GM12878 (cell line): Measurements from ENCODE around the gene SMG6. TPM values are rescaled to one million over a fixed set of nuclear protein-coding genes. Genes with fewer than 3 reads are reported as not detected.
A peak's percentile ranks its signal among the peaks of the same experiment; 100 is the strongest.

ENCODE experiments used
- BCL3 ChIP-seq: IDR thresholded peaks from 2 replicates; pipeline ENCODE4 v1.6.1; 2011; ENCODE audit warnings: borderline replicate concordance, low read depth, mild to moderate bottlenecking, moderate library complexity, low read length; ENCODE audit not compliant: insufficient read depth, poor library complexity, severe bottlenecking
- CHD4 ChIP-seq: fragments of 200-600 bp; sonication (generic); IDR thresholded peaks from 2 replicates; pipeline ENCODE4 v1.6.1; 2016; ENCODE audit warnings: mild to moderate bottlenecking
- CUX1 ChIP-seq: IDR thresholded peaks from 2 replicates; pipeline ENCODE4 v1.6.1; 2012; ENCODE audit warnings: improper control_type of control experiment, low read depth, low read length; ENCODE audit not compliant: insufficient replicate concordance
- FOS ChIP-seq: IDR thresholded peaks from 3 replicates; pipeline ENCODE4 v1.6.1; 2011; ENCODE audit warnings: borderline replicate concordance; ENCODE audit not compliant: insufficient read length; ENCODE audit errors: extremely low read depth
- FOXM1 ChIP-seq: IDR thresholded peaks from 2 replicates; pipeline ENCODE4 v1.6.1; 2012; ENCODE audit warnings: low read depth, mild to moderate bottlenecking, inconsistent platforms, low read length, moderate library complexity
- HDAC2 ChIP-seq: fragments of 200-600 bp; sonication (generic); IDR thresholded peaks from 2 replicates; pipeline ENCODE4 v1.6.1; 2017
- JUNB ChIP-seq: IDR thresholded peaks from 2 replicates; pipeline ENCODE4 v1.6.1; 2016; ENCODE audit warnings: antibody characterized with exemption, mild to moderate bottlenecking
- JUND ChIP-seq: IDR thresholded peaks from 2 replicates; pipeline ENCODE4 v1.6.1; 2012; ENCODE audit warnings: low read depth, mild to moderate bottlenecking, low read length, improper control_type of control experiment, moderate library complexity
- MTA2 ChIP-seq: fragments of 450-650 bp; IDR thresholded peaks from 2 replicates; pipeline ENCODE4 v1.6.1; 2016; ENCODE audit warnings: low read depth, mild to moderate bottlenecking, moderate library complexity
- MYB ChIP-seq: fragments of 150-350 bp; IDR thresholded peaks from 2 replicates; pipeline ENCODE4 v1.6.1; 2014; ENCODE audit warnings: mild to moderate bottlenecking, low read depth, low read length, borderline replicate concordance
- NR2C2 ChIP-seq: IDR thresholded peaks from 2 replicates; pipeline ENCODE4 v1.6.1; 2011; ENCODE audit warnings: borderline replicate concordance, low read depth; ENCODE audit not compliant: control insufficient read depth, insufficient read length
- NRF1 ChIP-seq: conservative IDR thresholded peaks from 2 replicates; pipeline ENCODE4 v1.6.1; 2011; ENCODE audit warnings: mild to moderate bottlenecking, low read depth, low read length, improper control_type of control experiment
- RB1 ChIP-seq: fragments of 450-650 bp; formaldehyde crosslinking; IDR thresholded peaks from 2 replicates; pipeline ENCODE4 v1.6.1; 2017; ENCODE audit warnings: mild to moderate bottlenecking, borderline replicate concordance
- SMARCA5 ChIP-seq: fragments of 450-650 bp; IDR thresholded peaks from 2 replicates; pipeline ENCODE4 v1.6.1; 2017; ENCODE audit warnings: mild to moderate bottlenecking
- SP1 ChIP-seq: IDR thresholded peaks from one replicate; pipeline ENCODE4 v1.6.1; 2011; ENCODE audit warnings: low read depth, low read length
- SUZ12 ChIP-seq: fragments of 200-600 bp; sonication (generic); IDR thresholded peaks from one replicate; pipeline ENCODE4 v1.6.1; 2018; ENCODE audit warnings: antibody characterized with exemption, mild to moderate bottlenecking; ENCODE audit not compliant: unreplicated experiment
- TBL1XR1 ChIP-seq: IDR thresholded peaks from 2 replicates; pipeline ENCODE4 v1.6.1; 2012; ENCODE audit warnings: low read depth, low read length, improper control_type of control experiment
- WRNIP1 ChIP-seq: IDR thresholded peaks from 2 replicates; pipeline ENCODE4 v1.6.1; 2011; ENCODE audit warnings: low read depth, low read length, improper control_type of control experiment, borderline replicate concordance
- ZBTB40 ChIP-seq: fragments of 450-650 bp; IDR thresholded peaks from 2 replicates; pipeline ENCODE4 v1.6.1; 2016; ENCODE audit warnings: mild to moderate bottlenecking, moderate library complexity, borderline replicate concordance
- ZNF207 ChIP-seq: fragments of 450-650 bp; IDR thresholded peaks from 2 replicates; pipeline ENCODE4 v1.6.1; 2014; ENCODE audit warnings: antibody characterized with exemption, mild to moderate bottlenecking, borderline replicate concordance
- polyA plus RNA-seq, 11 experiments: library from polyadenylated mRNA; depleted of rRNA in 4 of 11; unstranded in 6 of 11; stranded (reverse) in 5 of 11; fragments of >200 nt; fragmentation: Nextera tagmentation in 4 of 11; fragmentation: Illumina TruSeq in 1 of 11; extraction: Ambion mirVana in 4 of 11; extraction: Trizol in 1 of 11; gene quantifications; 1 replicate in 1 of 11; 2 replicates in 10 of 11; pipeline versions ENCODE4 v1.2.1 to v1.2.3, GENCODE V29; 2011 to 2016; ENCODE audit warnings: inconsistent platforms in 2 of 11, missing spikeins in 2 of 11, low read depth in 1 of 11
- total RNA-seq, 4 experiments: library from RNA; depleted of rRNA in 3 of 4; stranded (reverse); fragments of >200 nt in 3 of 4; fragmentation: Illumina TruSeq in 1 of 4; extraction: Trizol in 1 of 4; gene quantifications; 2 replicates each; pipeline versions ENCODE4 v1.2.1 to v1.2.3, GENCODE V29; 2013 to 2021

Gene SMG6
- total and polyA plus RNA-seq, 10 of the 15 experiments (the other 5 are each of a cell fraction or from before 2014, with no cell fraction given) = 0.58 to 28.7 (median 15.7) TPM

- no peak for TF ChIP-seq TBL1XR1
- TF ChIP-seq MTA2 = no peak
- no peak for TF ChIP-seq CHD4
- TF ChIP-seq WRNIP1 = no peak
- TF ChIP-seq FOXM1 = no peak
- TF ChIP-seq NRF1 = no peak
- peak; percentile 52; the same call in 1 of the 2 replicates for TF ChIP-seq SMARCA5
- TF ChIP-seq MYB = no peak
- peak; percentile 32 for TF ChIP-seq SUZ12
- TF ChIP-seq SP1 = no peak
- TF ChIP-seq NR2C2 = no peak
- no peak for TF ChIP-seq JUNB
- TF ChIP-seq FOS = no peak
- no peak for TF ChIP-seq JUND
- TF ChIP-seq HDAC2 = no peak
- TF ChIP-seq RB1 = no peak
- no peak for TF ChIP-seq ZBTB40
- TF ChIP-seq CUX1 = no peak
- no peak for TF ChIP-seq BCL3
- no peak for TF ChIP-seq ZNF207
Measured at GRCh38 chr17:2050300-2051060, 253.1 kb downstream of the SMG6 start (continued).
